Peyer's patch (tissue), 4 donors: ENCODE measurements around the gene DGKI. TPM values are rescaled to one million over a fixed set of nuclear protein-coding genes. Genes with fewer than 3 reads are reported as not detected.

Source experiments
- DNase-seq, 3 donors: peaks; one replicate each; pipeline ENCODE4 v3.0.0-alpha.2; 2017 to 2019
- H3K27ac ChIP-seq, 4 donors: fragments of 200-600 bp; sonication (generic); one replicate each; pipeline ENCODE4 v1.5.1; 2016 to 2019
- H3K27me3 ChIP-seq, 2 donors: fragments of 200-600 bp; sonication (generic); one replicate each; pipeline ENCODE4 v1.5.1; 2019
- H3K36me3 ChIP-seq, 3 donors: fragments of 200-600 bp; sonication (generic); one replicate each; pipeline ENCODE4 v1.5.1; 2016 to 2019
- H3K4me1 ChIP-seq, 4 donors: fragments of 200-600 bp; sonication (generic); one replicate each; pipeline ENCODE4 v1.5.1; 2016 to 2019
- H3K4me3 ChIP-seq, 4 donors: fragments of 200-600 bp; sonication (generic); 1 replicate in 3 of 4; 2 replicates in 1 of 4; pipeline ENCODE4 v1.5.1; 2016 to 2019; ENCODE audit warnings: mild to moderate bottlenecking in 1 of 4
- H3K9me3 ChIP-seq, 4 donors: fragments of 200-600 bp; sonication (generic); one replicate each; pipeline ENCODE4 v1.5.1; 2016 to 2019; ENCODE audit warnings: mild to moderate bottlenecking in 1 of 4
- POLR2A ChIP-seq, 2 donors: fragments of 450-650 bp; IDR thresholded peaks; one replicate each; pipeline ENCODE4 v1.5.1; 2017; ENCODE audit warnings: antibody characterized with exemption in 2 of 2, mild to moderate bottlenecking in 2 of 2, moderate library complexity in 2 of 2
- total RNA-seq, 4 donors: library from RNA; depleted of rRNA; stranded (reverse); fragments of >200 nt; gene quantifications; one replicate each; pipeline ENCODE4 v1.1.0, GENCODE V29; 2016
- TF ChIP-seq, protein P1 (sequence below), 6 experiments: fragments of 450-650 bp in 4 of 6; fragments of 200-600 bp in 2 of 6; sonication (generic) in 1 of 6; IDR thresholded peaks; one replicate each; pipeline ENCODE4 v1.5.1; 2017 to 2019; ENCODE audit warnings: antibody characterized with exemption in 6 of 6, mild to moderate bottlenecking in 3 of 6, moderate library complexity in 1 of 6

DGKI gene
- total RNA-seq, 4 donors from 2014 or later, result 0.19 to 0.40 (median 0.35) TPM; not detected in 1

DNA sequence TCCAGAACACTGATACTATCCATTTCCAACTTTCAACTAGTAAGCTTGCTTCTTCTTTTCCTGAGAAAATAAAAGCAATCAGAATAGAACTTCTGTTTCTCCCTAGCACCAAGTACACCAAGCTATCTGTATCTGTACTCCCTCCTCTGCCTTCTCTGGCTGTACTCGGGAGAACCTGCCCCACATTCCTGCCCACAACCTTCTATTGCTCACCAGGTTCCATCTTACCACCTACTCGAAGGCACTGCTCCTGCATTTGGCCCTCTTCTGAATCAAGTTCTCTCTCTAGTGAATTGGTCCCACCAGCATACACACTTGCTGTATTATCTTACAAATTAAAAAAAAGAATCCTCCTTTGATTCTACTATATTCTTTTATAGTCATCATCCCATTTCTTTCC lies 333.7 kb downstream of the DGKI start:
- Histone ChIP-seq H3K36me3 (no peaks in the 10 kb centered on the region), H3K27me3 (no peaks in the 10 kb centered on the region), H3K4me1 (no peaks in the 10 kb centered on the region), H3K4me3 (no peak overlapping the region), H3K27ac (no peak overlapping the region), H3K9me3 (no peaks in the 10 kb centered on the region)
- TF ChIP-seq, protein P1, sequence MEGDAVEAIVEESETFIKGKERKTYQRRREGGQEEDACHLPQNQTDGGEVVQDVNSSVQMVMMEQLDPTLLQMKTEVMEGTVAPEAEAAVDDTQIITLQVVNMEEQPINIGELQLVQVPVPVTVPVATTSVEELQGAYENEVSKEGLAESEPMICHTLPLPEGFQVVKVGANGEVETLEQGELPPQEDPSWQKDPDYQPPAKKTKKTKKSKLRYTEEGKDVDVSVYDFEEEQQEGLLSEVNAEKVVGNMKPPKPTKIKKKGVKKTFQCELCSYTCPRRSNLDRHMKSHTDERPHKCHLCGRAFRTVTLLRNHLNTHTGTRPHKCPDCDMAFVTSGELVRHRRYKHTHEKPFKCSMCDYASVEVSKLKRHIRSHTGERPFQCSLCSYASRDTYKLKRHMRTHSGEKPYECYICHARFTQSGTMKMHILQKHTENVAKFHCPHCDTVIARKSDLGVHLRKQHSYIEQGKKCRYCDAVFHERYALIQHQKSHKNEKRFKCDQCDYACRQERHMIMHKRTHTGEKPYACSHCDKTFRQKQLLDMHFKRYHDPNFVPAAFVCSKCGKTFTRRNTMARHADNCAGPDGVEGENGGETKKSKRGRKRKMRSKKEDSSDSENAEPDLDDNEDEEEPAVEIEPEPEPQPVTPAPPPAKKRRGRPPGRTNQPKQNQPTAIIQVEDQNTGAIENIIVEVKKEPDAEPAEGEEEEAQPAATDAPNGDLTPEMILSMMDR (IDR thresholded peaks at IDR 0.05), result no peak
- no peak for TF ChIP-seq POLR2A (IDR thresholded peaks at IDR 0.05)
- no peak for DNase-seq

DNA sequence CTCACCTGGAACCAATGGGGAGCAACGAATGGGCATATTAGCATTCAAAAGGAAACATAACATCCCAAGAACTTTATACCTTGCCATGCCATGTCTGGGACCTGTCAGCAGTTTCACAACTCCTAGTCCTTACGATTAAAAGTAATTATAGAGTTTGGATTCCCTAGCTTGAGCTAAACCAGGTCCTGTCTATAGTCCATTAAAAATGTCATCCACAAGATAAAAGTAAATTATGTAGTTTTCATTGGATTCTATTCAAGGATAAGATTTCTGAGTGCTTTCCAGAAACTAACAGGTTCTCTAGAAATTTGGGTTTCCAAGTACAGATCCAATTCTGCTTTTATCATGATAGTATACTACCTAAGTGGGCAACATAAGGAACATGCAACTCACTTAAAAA lies 339.7 kb downstream of the DGKI start:
- Histone ChIP-seq H3K27me3 (no peaks in the 10 kb centered on the region), H3K9me3 (no peaks in the 10 kb centered on the region), H3K4me1 (no peaks in the 10 kb centered on the region), H3K36me3 (no peaks in the 10 kb centered on the region), H3K27ac (no peak overlapping the region), H3K4me3 (no peak overlapping the region)
- no peak for TF ChIP-seq POLR2A (IDR thresholded peaks at IDR 0.05)
- TF ChIP-seq, protein P1 (IDR thresholded peaks at IDR 0.05), result no peak
- DNase-seq, result no peak

DNA sequence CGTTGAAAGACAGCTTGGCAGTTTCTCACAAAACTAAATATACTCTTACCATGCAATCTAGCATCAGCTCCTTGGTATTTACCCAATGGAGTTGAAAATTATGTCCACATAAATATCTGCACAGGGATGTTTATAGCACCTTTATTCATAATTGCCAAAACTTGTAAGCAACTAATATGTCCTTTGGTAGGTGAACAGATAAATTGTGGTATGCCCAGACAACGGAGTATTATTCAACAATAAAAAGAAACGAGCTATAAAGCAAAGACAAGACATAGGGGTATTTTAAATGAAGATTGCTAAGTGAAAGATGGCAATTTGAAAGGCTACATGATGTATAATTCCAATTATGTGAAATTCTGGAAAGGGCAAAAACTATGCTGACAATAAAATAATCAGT lies 340.7 kb downstream of the DGKI start:
- TF ChIP-seq, protein P1 (IDR thresholded peaks at IDR 0.05), result no peak
- Histone ChIP-seq H3K9me3 (no peaks in the 10 kb centered on the region), H3K27me3 (no peaks in the 10 kb centered on the region), H3K4me1 (no peaks in the 10 kb centered on the region), H3K36me3 (no peaks in the 10 kb centered on the region), H3K27ac (no peak overlapping the region), H3K4me3 (no peak overlapping the region)
- no peak for DNase-seq

DNA sequence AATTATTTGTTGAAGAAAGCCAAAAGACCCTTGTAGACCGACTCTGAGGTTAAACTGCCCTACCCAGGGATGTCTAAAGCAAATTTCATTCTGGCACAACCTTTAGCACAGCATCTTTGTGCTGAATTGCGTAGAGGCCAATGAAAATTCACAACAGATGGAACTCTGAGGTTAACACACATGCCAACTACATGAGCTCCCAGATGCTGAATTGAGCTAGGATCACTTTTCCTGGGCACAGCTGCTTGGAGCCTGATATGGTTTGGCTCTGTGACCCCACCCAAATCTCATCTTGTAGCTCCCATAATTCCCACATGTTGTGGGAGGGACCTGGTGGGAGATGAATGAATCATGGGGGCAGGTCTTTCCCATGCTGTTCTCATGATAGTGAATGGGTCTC lies 345.2 kb downstream of the DGKI start:
- no peaks in the 10 kb centered on the region for H3K4me1 ChIP-seq
- TF ChIP-seq POLR2A (IDR thresholded peaks at IDR 0.05), result no peak
- TF ChIP-seq, protein P1 (IDR thresholded peaks at IDR 0.05), result no peak
- H3K4me3 ChIP-seq, result no peak overlapping the region
- no peak overlapping the region for H3K27ac ChIP-seq
- no peaks in the 10 kb centered on the region for H3K36me3 ChIP-seq
- H3K9me3 ChIP-seq, result no peaks in the 10 kb centered on the region
- H3K27me3 ChIP-seq, result no peaks in the 10 kb centered on the region
- no peak for DNase-seq

DNA sequence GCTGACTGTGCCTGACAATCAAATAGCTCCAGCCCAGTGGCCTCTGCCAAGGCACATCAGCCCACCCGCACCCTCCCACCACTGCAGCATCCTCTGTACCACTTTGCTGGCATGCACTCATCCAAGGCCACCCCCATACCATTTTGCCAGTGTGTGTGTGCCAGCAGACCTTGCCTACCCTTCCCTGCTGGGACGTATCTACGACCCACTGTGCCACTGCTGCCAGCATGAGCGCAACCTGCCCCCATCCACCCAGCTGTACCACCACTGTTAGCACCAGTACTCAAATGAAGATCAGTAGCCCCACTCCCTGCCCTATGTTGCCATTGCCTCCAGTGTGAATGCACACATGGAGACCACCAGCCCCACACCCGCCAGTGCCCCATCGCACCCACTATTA lies 353.9 kb downstream of the DGKI start:
- no peaks in the 10 kb centered on the region for H3K27me3 ChIP-seq
- no peak for DNase-seq
- no peaks in the 10 kb centered on the region for H3K36me3 ChIP-seq
- H3K4me1 ChIP-seq, result no peaks in the 10 kb centered on the region
- no peaks in the 10 kb centered on the region for H3K9me3 ChIP-seq
- no peak overlapping the region for H3K4me3 ChIP-seq
- TF ChIP-seq, protein P1 (IDR thresholded peaks at IDR 0.05), result no peak
- TF ChIP-seq POLR2A (IDR thresholded peaks at IDR 0.05), result no peak
- H3K27ac ChIP-seq, result no peak overlapping the region

DNA sequence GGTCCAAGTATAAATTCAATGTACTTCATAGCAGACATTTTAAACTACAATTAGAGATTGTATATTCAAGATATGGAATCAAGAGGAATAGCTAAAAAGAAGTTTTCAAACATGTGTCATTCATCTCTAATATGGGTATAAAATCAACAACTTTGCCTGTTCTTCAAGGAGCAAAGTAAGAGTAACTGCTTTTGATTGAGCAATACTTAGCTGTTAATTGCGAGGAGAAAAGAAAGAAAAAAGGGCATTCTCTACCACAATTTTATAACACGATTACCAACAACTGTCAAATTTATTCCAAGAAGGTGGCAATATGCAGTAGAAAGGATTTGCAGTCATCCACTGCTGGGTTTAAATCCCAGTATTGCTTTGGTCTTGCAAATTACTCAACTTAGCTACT lies 356.9 kb downstream of the DGKI start:
- no peaks in the 10 kb centered on the region for H3K36me3 ChIP-seq
- no peak overlapping the region for H3K27ac ChIP-seq
- no peak for TF ChIP-seq POLR2A (IDR thresholded peaks at IDR 0.05)
- TF ChIP-seq, protein P1 (IDR thresholded peaks at IDR 0.05), result no peak
- no peak for DNase-seq
- H3K27me3 ChIP-seq, result no peaks in the 10 kb centered on the region
- no peaks in the 10 kb centered on the region for H3K4me1 ChIP-seq
- no peak overlapping the region for H3K4me3 ChIP-seq
- H3K9me3 ChIP-seq, result no peaks in the 10 kb centered on the region
